ENCODE measurements around the gene ARHGEF16.

DNA sequence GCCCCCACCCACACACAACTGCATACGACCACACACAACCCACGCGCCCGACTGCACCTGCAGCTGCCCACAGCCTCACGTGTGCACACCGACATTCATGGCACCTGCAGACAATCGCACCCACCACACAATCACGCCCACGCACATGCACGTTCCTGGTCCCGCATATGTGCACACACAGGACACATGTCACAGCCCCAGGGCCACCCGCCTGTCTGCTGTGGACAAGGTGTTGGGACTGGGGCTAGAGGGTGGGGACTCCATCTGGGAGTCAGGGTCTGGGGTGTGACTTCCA lies 56.4 kb downstream of the ARHGEF16 start:
- TF ChIP-seq, protein P1, sequence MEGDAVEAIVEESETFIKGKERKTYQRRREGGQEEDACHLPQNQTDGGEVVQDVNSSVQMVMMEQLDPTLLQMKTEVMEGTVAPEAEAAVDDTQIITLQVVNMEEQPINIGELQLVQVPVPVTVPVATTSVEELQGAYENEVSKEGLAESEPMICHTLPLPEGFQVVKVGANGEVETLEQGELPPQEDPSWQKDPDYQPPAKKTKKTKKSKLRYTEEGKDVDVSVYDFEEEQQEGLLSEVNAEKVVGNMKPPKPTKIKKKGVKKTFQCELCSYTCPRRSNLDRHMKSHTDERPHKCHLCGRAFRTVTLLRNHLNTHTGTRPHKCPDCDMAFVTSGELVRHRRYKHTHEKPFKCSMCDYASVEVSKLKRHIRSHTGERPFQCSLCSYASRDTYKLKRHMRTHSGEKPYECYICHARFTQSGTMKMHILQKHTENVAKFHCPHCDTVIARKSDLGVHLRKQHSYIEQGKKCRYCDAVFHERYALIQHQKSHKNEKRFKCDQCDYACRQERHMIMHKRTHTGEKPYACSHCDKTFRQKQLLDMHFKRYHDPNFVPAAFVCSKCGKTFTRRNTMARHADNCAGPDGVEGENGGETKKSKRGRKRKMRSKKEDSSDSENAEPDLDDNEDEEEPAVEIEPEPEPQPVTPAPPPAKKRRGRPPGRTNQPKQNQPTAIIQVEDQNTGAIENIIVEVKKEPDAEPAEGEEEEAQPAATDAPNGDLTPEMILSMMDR (IDR thresholded peaks at IDR 0.05), result no peak
- TF ChIP-seq EZH2phosphoT487 (IDR thresholded peaks at IDR 0.05), result no peak
